AG08395 (cell line): ENCODE results near the gene SH2D1B.
"Not testable (repeated sequence)": the region's sequence is repeated elsewhere in the genome, so short reads cannot be mapped to it uniquely, and the experiment has no call there.

ENCODE experiments used
- DNase-seq: peaks from one replicate; pipeline ENCODE4 v3.0.0; 2012; ENCODE audit warnings: mixed read lengths, low spot score

The SH2D1B gene, protein sequence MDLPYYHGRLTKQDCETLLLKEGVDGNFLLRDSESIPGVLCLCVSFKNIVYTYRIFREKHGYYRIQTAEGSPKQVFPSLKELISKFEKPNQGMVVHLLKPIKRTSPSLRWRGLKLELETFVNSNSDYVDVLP

DNA sequence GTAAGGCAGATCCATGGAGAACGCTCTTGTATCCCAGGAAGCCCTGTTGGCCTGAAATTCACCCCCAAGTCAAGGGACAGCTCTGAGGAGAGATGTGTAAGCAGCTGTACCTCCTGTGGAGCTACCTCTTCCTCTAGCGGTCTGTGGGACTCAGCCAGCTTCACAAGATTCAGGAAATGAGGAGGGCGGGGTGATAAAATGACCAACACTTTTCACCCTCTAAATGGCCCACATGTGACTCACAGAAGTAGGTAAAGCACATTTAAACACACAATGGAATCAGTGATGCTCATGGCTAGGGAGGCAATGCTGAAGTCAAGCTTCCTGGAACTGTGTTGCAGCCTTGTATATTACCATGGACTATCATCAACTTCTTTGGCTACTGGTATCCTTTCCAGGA is at the start of gene SH2D1B:
TSS of gene SH2D1B (minus strand) at position 135 of the 400 bp plus-strand sequence. CDS start at position 15, 120 bp downstream.
- no peak for DNase-seq

DNA sequence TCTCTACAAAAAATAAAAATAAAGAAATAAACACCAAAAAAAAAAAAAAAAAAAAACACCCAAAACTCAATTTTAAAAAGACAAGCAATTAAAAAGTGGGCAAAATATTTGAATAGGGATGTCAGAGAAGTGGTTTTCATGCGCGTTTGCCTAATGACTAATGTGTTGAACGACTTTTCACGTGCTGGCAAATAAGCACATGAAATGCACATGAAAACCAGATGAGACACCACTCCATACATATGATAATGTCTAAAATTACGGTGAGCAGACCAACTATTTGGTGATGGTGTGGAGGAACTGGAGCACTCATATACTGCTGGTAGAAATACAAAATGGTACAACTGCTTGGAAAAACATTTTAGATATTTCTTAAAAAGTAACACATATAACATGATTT is 46.3 kb upstream of the SH2D1B start:
- DNase-seq, result no peak

DNA sequence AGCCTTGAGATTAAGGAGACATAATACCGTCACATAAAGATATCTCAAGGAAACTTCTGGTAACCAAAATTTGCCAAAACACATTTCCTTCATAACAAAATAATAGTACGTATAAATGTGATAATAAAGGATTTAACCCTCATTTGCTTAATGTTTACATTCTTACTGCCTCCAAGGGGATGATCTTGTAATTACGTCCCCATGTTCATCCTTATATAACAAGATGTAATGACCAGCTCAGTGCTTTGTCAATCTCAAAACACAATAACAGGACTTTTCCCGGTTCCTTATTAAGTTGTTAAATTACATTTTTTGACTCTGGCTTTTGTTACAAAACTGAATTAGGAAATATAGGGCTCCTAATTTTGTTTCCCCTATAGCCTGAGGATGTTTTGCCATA is 44.4 kb upstream of the SH2D1B start:
- DNase-seq, result no peak

DNA sequence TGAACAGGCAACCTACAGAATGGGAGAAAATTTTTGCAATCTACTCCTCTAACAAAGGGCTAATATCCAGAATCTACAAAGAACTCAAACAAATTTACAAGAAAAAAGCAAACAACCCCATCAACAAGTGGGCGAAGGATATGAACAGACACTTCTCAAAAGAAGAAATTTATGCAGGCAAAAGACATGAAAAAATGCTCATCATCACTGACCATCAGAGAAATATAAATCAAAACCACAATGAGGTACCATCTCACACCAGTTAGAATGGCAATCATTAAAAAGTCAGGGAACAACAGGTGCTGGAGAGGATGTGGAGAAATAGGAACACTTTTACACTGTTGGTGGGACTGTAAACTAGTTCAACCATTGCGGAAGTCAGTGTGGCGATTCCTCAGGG is 42.4 kb upstream of the SH2D1B start:
- DNase-seq, result not testable (repeated sequence)

DNA sequence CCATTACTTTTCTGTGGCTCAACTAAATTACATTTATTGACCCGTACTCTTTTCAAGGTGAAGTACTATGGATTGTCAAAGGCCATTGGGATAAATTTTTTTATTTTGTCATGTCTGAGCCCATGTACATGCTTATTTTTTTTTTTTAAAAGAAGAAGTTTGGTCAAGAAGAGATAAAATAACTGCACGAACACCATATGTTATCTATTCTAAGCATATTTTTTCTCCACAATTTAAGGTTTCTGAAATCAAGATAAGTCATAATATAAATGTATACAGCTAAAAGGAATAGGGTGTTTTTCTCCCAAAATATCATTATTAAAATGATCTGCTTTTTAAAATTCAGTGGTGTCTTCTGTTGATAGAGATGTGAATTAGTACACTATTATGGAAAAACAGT is 35.0 kb upstream of the SH2D1B start:
- no peak for DNase-seq

DNA sequence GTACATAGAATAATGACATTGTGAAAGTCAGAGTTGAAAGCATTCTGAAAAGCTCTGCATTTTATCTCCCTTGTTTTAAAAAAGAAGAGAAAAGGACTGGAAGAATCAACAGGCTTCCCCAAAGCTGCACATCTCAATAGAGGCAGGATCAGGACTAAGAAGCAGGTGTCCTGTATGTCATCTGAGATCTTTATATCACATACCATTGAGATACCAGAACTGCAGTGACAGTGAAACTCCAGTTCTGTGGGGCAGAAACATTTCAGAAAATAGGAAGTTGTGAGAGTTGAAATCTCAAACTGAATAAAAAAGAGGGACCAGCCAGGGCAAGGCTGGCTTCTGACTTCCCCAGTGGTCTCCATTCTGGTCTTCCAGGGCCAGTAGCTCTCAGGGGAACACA is 33.0 kb upstream of the SH2D1B start:
- DNase-seq, result no peak

DNA sequence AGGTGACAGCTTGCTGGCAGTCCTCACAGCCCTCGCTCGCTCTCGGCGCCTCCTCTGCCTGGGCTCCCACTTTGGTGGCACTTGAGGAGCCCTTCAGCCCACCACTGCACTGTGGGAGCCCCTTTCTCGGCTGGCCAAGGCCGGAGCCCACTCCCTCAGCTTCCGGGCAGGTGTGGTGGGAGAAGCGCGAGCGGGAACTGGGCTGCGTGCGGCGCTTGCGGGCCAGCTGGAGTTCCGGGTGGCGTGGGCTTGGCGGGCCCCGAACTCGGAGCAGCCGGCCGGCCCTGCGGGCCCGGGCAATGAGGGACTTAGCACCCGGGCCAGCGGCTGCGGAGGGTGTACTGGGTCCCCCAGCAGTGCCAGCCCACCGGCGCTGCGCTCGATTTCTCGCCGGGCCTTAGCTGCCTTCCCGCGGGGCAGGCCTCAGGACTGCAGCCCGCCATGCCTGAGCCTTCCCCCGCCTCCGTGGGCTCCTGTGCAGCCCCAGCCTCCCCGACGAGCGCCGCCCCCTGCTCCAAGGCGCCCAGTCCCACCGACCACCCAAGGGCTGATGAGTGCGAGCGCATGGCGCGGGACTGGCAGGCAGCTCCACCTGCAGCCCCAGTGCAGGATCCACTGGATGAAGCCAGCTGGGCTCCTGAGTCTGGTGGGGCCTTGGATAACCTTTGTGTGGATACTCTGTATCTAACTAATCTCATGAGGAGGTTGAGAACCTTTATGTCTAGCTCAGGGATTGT is 21.2 kb upstream of the SH2D1B start:
- not testable (repeated sequence) for DNase-seq

DNA sequence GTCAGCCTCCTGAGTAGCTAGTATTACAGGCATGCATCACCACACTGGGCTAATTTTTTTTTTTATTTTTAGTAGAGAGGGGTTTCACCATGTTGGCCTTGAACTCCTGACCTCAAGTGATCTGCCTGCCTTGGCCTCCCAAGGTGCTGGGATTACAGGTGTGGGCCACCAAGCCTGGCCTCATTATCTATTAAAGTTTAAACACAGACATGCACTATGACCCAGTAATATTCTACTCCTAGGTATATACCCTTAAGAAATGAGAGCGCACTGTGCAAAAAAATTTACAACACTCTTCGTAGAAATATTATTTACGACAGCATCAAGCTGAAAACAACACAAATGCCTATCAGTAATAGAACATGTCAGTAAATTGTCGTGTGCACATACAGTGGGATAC is 18.6 kb upstream of the SH2D1B start:
- no peak for DNase-seq

DNA sequence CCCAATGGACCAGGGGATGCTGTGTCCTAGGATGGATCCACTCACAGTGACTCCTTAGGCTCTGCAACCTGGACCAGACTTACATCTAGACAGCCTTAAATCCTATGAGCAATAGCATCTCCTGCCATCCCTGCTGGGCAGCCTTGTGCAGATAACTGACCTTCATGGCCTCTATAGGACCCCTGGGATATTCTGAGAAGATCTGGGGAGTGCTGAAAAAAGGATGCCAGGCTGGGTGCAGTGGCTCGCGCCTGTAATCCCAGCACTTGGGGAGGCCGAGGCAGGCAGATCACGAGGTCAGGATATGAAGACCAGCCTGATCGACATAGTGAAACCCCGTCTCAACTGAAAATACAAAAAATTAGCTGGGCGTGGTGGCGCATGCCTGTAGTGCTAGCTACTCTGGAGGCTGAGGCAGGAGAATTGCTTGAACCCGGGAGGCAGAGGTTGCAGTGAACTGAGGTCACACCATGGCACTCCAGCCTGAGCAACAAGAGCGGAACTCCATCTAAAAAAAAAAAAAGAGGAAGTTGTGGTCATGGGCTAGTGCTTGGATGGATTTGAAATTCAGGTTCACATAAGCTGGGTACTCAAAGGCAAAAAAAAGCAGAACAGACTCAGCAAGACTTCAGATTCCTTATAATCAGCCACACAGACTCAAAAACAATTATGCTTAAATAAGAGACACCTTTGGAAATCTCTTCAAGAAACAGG is 10.9 kb upstream of the SH2D1B start:
- no peak for DNase-seq

DNA sequence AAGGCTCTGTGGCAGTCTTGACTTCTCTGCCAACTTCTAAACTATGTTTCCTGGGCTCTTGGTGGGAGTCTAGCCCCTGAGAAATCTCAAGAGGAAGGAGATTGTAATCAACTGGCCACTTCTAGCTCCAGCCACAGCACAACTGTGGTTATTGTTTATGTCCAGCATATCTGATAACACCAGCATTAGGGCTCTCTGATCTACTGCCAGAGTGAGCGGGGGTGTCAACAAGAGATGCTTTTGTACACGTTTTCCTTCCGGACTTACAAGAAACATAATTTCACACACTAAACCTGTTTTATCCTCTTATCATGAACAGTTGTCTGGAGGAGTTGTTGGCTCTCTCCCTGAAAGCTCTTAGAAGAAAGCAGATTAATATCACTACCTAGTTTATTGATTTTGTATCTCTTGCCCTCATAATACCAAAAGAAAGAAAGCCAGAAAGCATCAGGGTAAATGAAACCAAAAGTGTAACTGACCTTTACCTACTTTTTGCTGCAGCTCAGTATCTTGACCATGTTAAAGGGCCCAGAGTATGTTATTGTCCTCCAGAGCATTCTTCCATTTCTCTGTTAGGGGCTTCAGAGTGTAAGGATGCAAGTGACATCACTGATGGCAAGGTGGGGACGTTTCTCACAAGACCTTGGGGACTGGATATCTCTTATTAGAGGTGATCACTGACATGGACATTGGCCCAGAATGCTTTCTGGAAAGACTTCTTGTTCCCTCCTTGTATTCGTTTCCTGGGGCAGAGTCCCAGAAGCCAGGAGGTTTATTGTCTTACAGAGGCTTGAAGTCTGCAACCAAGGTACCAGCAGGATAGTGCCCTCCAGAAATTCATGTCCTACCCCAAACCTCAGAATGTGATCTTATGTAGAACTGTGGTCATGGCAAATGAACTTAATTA is 9.6 kb upstream of the SH2D1B start:
- DNase-seq, result no peak

DNA sequence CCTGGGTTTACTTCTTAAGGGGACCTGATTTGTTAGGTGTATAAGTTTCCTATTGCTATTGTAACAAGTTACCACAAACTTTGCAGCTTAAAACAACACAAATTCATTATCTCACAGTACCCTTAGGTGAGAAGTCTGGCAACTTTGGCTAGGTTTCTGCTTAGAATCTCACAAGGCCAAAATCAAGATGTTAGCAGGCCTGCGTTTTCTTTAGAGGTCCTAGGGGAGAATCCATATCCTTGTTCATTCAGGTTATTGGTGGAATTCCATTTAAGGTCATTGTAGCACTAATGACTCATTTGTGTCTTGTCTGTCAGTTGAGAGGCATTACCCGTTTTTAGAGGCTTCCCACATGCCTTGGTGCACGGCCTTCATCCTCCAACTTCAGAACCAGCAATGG is 8.2 kb upstream of the SH2D1B start:
- no peak for DNase-seq

DNA sequence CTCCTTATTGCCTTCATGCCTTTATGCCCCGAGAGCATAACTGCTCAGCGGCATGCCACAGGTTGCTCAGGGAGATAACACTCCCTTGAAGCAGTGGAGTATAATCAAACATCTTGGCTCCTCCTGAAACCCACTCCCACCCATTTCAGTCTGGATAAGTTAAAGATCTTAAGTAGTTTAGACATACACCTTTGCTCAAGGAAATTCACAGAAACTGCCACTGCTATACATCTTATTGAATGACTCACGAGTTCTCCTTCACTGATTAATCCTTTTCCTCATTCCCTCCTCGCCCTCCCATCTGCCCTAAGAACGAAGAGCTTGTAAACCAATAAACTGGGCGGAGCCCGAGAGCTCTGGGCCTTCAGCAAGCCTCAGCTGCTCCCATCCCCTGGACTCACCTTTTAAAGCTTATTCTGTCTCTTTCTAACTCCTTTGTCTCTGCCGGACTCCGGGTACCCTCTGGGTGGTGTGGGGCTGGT is 7.6 kb upstream of the SH2D1B start:
- not testable (repeated sequence) for DNase-seq

DNA sequence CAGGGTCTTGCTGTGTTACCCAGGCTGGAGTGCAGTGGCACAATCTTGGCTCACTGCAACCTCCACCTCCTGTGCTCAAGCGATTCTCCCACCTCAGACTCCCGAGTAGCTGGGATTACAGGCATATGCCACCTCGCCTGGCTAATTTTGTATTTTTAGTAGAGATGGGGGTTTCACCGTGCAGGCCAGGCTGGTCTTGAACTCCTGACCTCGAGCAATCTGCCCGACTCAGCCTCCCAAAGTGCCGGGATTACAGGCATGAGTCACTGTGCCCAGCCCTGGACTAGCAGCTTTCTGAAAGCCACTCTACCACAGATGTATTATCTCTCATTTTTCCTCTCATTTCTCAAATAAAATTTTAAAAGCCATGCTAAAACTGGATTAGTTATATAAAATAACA is 6.6 kb upstream of the SH2D1B start:
- DNase-seq, result not testable (repeated sequence)

DNA sequence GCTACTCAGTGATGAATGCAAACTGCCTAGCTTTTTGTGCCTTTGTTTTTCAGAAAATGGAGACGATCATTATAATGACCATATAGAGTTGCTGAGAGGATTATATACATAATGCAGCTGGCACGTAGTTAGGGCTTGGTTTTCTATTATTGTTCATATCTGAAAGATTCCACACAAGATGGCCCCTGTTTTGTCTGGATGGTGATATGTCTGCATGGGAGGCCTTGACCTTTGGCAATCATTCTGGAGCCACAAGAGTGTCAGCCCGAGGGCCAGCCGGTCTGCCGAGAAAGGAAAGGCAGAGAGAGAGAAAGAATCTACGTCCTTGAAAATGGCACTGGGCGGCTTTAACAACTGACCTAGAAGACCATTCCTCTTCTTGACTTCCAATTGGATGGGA is 5.7 kb upstream of the SH2D1B start:
- DNase-seq, result no peak

DNA sequence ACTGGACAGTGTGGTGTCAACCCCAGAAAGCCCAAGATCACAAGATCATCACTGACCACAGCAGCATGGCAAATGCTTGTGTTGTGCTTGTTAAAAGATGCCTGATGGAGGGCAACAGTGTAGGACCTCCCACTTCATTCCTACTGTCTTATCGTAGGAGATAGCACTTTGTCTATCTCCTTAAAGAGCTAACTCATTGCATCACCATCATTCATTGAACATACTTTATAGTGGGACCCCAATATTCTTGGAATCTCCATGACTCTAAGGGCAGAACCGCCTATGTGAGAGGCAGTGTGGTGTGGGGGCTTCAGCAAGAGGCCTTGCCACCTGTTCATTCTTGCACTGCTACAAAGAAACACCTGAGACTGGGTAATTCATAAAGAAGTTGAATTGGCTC is 5.0 kb upstream of the SH2D1B start:
- no peak for DNase-seq

DNA sequence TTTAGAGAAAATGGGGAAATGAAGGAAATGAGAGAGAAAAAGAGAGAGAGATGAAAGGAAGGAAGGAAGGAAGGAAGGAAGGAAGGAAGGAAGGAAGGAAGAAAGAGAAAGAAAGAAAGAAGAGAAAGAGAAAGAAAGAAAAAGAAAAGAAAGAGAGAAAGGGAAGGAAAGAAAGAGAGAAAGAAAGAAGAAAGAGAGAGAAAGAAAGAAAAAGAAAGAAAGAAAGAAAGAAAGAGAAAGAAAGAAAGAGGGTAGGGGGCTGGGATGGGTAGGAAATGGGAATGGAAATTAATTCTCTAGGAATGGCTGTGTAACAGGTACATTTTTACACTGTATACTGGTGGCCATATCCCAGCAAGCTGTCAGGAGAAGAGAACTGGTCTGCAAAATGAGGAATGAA is 4.3 kb upstream of the SH2D1B start:
- no peak for DNase-seq

DNA sequence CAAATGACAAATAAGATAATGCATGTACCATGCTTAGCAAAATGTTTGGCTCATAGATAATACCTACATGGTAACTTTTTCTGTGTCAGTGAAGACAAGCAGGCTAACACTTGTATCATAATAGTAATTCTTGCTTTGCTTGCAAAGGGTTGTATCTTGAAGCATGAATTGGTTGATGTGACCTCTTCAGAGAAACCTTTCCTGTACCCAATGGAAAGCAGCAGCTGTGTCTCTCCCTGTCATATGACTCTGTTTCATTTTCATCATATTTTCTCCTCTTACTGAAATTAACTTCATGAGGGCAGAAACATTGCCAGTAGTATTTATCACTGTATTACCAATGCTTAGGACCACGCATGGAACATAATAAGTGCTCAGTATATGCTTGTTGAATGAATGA is 4.4 kb downstream of the SH2D1B start:
- DNase-seq, result no peak

DNA sequence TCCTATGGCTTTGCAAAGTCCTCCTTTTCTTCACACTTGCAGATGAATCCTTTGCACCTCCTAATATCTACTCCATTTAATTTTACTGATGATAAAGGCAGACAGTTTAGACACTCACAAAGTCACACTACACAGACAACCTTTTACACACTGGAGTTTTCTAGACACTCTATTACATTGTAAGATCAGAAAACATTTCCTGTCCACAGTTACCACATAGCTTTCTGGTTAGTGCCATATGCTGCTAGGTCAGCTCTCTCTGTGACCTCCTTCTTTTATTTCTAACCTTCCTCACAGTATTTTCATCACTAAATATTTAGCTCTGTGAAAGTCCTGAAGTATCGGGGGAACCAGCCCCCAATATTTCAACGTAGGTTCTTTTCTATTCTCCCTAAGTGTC is 5.1 kb downstream of the SH2D1B start:
- DNase-seq, result no peak

DNA sequence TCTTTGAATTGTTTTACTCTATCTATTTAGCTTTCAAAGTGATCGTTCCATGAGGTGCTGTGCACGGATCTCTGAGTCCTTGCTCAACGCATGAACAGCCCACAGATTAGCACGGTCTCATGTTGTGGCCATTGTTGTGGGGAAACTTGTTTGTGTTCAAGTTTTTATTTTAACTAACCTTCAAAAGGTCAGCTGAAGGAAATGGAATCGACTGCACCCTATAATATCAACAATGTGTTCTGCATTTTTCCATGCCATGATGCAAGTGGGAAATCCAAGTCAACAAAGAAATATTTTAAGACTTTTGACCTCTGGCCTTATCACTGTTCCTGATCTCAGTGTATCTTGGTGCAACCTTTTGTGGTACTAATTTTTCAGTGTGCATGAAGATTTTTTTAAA is 6.1 kb downstream of the SH2D1B start:
- DNase-seq, result no peak

DNA sequence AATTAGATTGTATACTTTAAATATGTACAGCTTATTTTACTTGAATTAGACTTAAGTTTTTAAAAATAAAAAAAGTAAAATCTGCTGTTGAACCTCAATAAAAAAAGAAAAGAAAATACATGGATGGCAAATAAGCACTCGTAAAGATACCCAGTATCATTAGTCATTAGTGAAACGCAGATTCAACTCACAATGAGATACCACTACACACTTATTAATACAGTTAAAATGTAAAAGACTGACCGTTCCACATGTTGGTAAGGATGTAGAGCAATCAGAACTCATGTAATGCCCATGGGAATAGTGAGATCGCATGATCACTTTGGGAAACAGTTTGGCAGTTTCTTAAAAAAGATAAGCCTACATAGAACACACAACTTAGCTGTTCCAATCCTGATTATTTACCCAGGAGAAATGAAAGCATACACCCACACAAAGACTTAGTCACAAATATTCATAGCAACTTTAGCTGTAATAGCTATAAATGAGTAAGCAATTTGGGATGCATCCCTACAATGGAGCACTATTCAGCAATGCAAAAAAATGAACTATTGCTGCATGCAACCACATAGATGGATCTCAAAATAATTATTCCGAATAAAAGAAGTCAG is 7.3 kb downstream of the SH2D1B start:
- peak; percentile 16 for DNase-seq

DNA sequence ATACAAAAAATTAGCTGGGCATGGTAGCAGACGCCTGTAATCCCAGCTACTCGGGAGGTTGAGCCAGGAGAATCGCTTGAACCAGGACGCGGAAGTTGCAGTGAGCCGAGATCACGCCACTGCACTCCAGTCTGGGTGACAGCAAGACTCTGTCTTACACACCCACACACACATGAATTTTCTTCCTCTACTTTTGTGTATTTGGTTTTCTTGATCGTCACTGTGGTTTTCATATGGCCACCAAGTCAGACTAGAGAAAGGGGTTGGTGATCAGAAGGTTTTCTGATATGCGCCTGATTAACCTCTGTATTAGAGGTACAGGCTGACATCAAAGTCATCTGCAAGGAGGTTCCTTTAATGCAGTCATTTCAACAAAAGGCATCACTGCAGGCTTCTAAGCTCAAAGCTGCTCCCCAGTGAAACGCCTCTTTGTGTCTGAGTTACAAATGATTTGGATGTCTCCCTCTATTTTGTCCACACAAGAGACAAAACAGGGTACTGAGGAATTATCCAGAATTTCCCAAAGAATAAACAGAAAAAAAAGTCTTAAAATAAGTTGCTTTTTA is 11.1 kb downstream of the SH2D1B start:
- DNase-seq, result no peak
